Stimulated activated CD4-positive, alpha-beta T cell treated with anti-CD3 and anti-CD28 coated beads, Interleukin-15, amount 100 ng/mL, for 1 hour (primary cell): ENCODE measurements around the gene TSHZ3.

Source experiments
- DNase-seq, 2 donors: peaks; one replicate each; pipeline ENCODE4 v3.0.0-alpha.2; 2020; ENCODE audit warnings: low read depth in 1 of 2, low spot score in 1 of 2

The TSHZ3 gene

GRCh38 chr19:31264041-31264778 is 85.0 kb downstream of the TSHZ3 start:
- no peak for DNase-seq

- DNase-seq: no peak
Measured at GRCh38 chr19:31263328-31263727, 85.9 kb downstream of the TSHZ3 start.

- no peak for DNase-seq
Measured at GRCh38 chr19:31262725-31263191, 86.5 kb downstream of the TSHZ3 start.

- DNase-seq: no peak
Measured at GRCh38 chr19:31261603-31262212, 87.5 kb downstream of the TSHZ3 start.

- DNase-seq: no peak
Measured at GRCh38 chr19:31261019-31261602, 88.1 kb downstream of the TSHZ3 start.

- DNase-seq: no peak
Measured at GRCh38 chr19:31260171-31260933, 88.9 kb downstream of the TSHZ3 start.

GRCh38 chr19:31258211-31259052 is 90.8 kb downstream of the TSHZ3 start:
- no peak for DNase-seq

GRCh38 chr19:31257426-31258130 is 91.7 kb downstream of the TSHZ3 start:
- DNase-seq: no peak

- DNase-seq: no peak
Measured at GRCh38 chr19:31257025-31257424, 92.2 kb downstream of the TSHZ3 start.

- no peak for DNase-seq
Measured at GRCh38 chr19:31256593-31256960, 92.7 kb downstream of the TSHZ3 start.

- DNase-seq: no peak
Measured at GRCh38 chr19:31255831-31256592, 93.2 kb downstream of the TSHZ3 start.

GRCh38 chr19:31255174-31255799 is 93.9 kb downstream of the TSHZ3 start:
- no peak for DNase-seq

GRCh38 chr19:31254611-31255010 is 94.6 kb downstream of the TSHZ3 start:
- DNase-seq: no peak

GRCh38 chr19:31254180-31254551 is 95.1 kb downstream of the TSHZ3 start:
- DNase-seq: no peak

- no peak for DNase-seq
Measured at GRCh38 chr19:31253526-31254179, 95.6 kb downstream of the TSHZ3 start.

- no peak for DNase-seq
Measured at GRCh38 chr19:31252441-31252840, 96.8 kb downstream of the TSHZ3 start.

- DNase-seq: no peak
Measured at GRCh38 chr19:31249217-31249616, 100.0 kb downstream of the TSHZ3 start.

- no peak for DNase-seq
Measured at GRCh38 chr19:31235806-31236205, 113.4 kb downstream of the TSHZ3 start.
